OCI-LY1 (cell line): ENCODE data around the gene CACNB3.

ENCODE experiments used
- H2AFZ ChIP-seq: fragments of 200-600 bp; sonication (generic), shearing (Covaris generic); 2 replicates; pipeline ENCODE4 v1.6.0; 2014; ENCODE audit warnings: antibody characterized with exemption, mild to moderate bottlenecking, low read length
- H3F3A ChIP-seq: fragments of 200-600 bp; sonication (generic), shearing (Covaris generic); 2 replicates; pipeline ENCODE4 v1.6.0; 2014; ENCODE audit warnings: mild to moderate bottlenecking, antibody characterized with exemption, low read length, moderate library complexity; ENCODE audit not compliant: insufficient read depth
- H3K27ac ChIP-seq: fragments of 200-600 bp; sonication (generic); 2 replicates; pipeline ENCODE4 v1.5.1; 2014; ENCODE audit warnings: low read length, mixed run types, mild to moderate bottlenecking, low read depth; ENCODE audit not compliant: poor library complexity, severe bottlenecking
- H3K27me3 ChIP-seq: fragments of 200-600 bp; sonication (generic); 2 replicates; pipeline ENCODE4 v1.6.0; 2014; ENCODE audit warnings: antibody characterized with exemption, mild to moderate bottlenecking, low read length, moderate library complexity; ENCODE audit not compliant: insufficient read depth
- H3K36me3 ChIP-seq: fragments of 200-600 bp; sonication (generic); 2 replicates; pipeline ENCODE4 v1.6.1; 2014; ENCODE audit warnings: mild to moderate bottlenecking, antibody characterized with exemption, low read length, moderate library complexity, mixed read lengths; ENCODE audit not compliant: insufficient read depth
- H3K4me1 ChIP-seq: fragments of 200-600 bp; sonication (generic); 2 replicates; pipeline ENCODE4 v1.5.1; 2014; ENCODE audit warnings: mild to moderate bottlenecking, low read length, moderate library complexity; ENCODE audit not compliant: insufficient read depth, severe bottlenecking
- H3K4me2 ChIP-seq: fragments of 200-600 bp; sonication (generic), shearing (Covaris generic); 2 replicates; pipeline ENCODE4 v1.6.1; 2014; ENCODE audit warnings: low read length
- H3K4me3 ChIP-seq: fragments of 200-600 bp; sonication (generic); 2 replicates; pipeline ENCODE4 v1.5.1; 2014; ENCODE audit warnings: low read length, low read depth, mild to moderate bottlenecking, mixed read lengths; ENCODE audit not compliant: poor library complexity, severe bottlenecking
- H3K79me2 ChIP-seq: fragments of 200-600 bp; shearing (Covaris generic); 2 replicates; pipeline ENCODE4 v1.6.1; 2016; ENCODE audit warnings: mixed run types, low read length, mixed read lengths; ENCODE audit not compliant: insufficient read depth
- H3K9ac ChIP-seq: fragments of 200-600 bp; sonication (generic), shearing (Covaris generic); 2 replicates; pipeline ENCODE4 v1.6.1; 2014; ENCODE audit warnings: mild to moderate bottlenecking, low read length, mixed read lengths
- H3K9me2 ChIP-seq: fragments of 200-600 bp; sonication (generic), shearing (Covaris generic); 2 replicates; pipeline ENCODE4 v1.6.1; 2014; ENCODE audit warnings: low read depth, mild to moderate bottlenecking, low read length, mixed read lengths
- H3K9me3 ChIP-seq: fragments of 200-600 bp; shearing (Covaris generic); 2 replicates; pipeline ENCODE4 v1.6.1; 2014; ENCODE audit warnings: low read length, mixed read lengths
- H4K20me1 ChIP-seq: fragments of 200-600 bp; sonication (generic), shearing (Covaris generic); 2 replicates; pipeline ENCODE4 v1.6.0; 2016; ENCODE audit warnings: mild to moderate bottlenecking, low read length; ENCODE audit not compliant: insufficient read depth
- CTCF ChIP-seq: fragments of 200-600 bp; sonication (generic), shearing (Covaris generic); IDR thresholded peaks from 2 replicates; pipeline ENCODE4 v1.5.1; 2017; ENCODE audit warnings: mild to moderate bottlenecking, antibody characterized with exemption, low read length, moderate library complexity, mixed read lengths
- EZH2 ChIP-seq: fragments of 200-600 bp; sonication (generic), shearing (Covaris generic); IDR thresholded peaks from 2 replicates; pipeline ENCODE4 v1.8.0; 2017; ENCODE audit warnings: borderline replicate concordance, mixed run types, mild to moderate bottlenecking, antibody characterized with exemption, low read length, moderate library complexity, mixed read lengths

CACNB3 gene

DNA sequence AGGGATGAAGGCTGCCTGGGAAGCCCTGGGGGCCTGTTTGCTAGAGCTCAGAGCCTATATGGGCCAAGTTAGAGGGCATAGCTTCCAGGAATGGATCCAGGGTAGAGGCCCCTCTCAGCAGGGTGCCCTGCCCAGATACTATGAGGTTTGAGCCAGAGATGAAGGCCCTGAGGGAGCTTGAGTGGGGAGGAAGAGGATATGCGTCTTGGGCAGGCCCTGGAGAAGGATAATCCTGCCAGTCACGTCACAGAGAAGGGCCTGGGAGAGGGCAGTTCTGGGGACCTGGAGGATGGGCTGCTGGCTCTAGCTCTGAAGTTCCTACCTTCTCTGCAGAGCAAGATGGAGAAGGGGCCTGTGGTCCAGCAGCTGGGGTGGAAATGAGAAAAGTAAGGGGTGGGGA is 5.9 kb upstream of the CACNB3 start:
- Histone ChIP-seq H3K36me3 (no peaks in the 10 kb centered on the region), H3K27ac (no peak overlapping the region), H4K20me1 (no peaks in the 10 kb centered on the region), H2AFZ (no peak overlapping the region), H3K4me2 (no peak overlapping the region), H3K4me1 (peaks cover 16% of the 10 kb centered on the region), H3K9me2 (no peaks in the 10 kb centered on the region), H3K79me2 (no peaks in the 10 kb centered on the region), H3K9me3 (no peaks in the 10 kb centered on the region), H3K9ac (no peak overlapping the region), H3F3A (peaks cover 4% of the 10 kb centered on the region; the same call in 1 of the 2 replicates), H3K4me3 (no peak overlapping the region), H3K27me3 (no peaks in the 10 kb centered on the region)
- TF ChIP-seq EZH2 (no peak), CTCF (no peak)

DNA sequence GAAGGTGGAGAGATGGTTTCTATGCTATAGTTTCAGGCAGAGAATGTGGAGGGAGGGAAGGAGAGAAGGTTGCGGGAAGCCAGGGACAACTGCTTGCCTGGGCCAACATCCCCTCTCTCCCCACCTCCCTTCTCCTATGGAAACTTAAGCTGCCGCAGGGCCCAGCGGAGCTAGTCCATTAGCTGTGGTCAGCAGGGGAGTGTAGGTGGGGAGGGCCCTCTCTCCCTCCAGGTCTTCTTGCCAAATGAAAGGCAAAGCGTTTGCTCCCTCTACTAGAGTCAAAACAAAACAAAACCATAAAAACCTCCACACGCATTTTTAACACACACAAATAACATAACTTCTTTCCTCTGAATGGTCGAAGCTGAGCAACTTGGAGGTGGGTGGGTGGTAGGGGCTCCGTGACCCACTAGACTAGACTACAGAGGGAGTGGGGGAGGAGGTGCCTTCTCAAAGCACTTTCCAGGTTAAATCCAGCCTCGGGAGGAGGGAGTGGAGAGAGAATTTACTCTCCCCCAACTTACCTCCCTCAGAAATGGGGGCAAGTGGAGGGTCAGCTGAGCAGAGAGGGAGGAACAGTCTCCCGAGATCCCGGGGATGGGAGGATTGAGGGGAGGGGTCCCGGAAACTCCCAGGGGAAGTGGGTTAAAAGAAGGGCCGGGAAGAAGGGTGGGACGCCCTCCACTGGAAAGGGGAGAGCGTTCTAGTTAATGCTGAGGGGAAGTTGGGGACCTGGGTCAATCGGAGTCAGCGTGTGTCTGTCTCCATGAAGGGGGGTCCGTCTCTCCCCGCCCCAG is 4.6 kb upstream of the CACNB3 start:
- Histone ChIP-seq H3F3A (peaks cover 5% of the 10 kb centered on the region; the same call in 1 of the 2 replicates), H3K9me3 (no peaks in the 10 kb centered on the region), H3K27me3 (no peaks in the 10 kb centered on the region), H2AFZ (no peak overlapping the region), H3K9me2 (no peaks in the 10 kb centered on the region), H4K20me1 (no peaks in the 10 kb centered on the region), H3K9ac (peak overlapping the region; percentile 50; the same call in 1 of the 2 replicates), H3K36me3 (no peaks in the 10 kb centered on the region), H3K4me1 (peaks cover 16% of the 10 kb centered on the region), H3K4me3 (peak overlapping the region; percentile 73), H3K79me2 (no peaks in the 10 kb centered on the region), H3K27ac (no peak overlapping the region), H3K4me2 (peak overlapping the region; percentile 91)
- no peak for TF ChIP-seq EZH2
- no peak for TF ChIP-seq CTCF

DNA sequence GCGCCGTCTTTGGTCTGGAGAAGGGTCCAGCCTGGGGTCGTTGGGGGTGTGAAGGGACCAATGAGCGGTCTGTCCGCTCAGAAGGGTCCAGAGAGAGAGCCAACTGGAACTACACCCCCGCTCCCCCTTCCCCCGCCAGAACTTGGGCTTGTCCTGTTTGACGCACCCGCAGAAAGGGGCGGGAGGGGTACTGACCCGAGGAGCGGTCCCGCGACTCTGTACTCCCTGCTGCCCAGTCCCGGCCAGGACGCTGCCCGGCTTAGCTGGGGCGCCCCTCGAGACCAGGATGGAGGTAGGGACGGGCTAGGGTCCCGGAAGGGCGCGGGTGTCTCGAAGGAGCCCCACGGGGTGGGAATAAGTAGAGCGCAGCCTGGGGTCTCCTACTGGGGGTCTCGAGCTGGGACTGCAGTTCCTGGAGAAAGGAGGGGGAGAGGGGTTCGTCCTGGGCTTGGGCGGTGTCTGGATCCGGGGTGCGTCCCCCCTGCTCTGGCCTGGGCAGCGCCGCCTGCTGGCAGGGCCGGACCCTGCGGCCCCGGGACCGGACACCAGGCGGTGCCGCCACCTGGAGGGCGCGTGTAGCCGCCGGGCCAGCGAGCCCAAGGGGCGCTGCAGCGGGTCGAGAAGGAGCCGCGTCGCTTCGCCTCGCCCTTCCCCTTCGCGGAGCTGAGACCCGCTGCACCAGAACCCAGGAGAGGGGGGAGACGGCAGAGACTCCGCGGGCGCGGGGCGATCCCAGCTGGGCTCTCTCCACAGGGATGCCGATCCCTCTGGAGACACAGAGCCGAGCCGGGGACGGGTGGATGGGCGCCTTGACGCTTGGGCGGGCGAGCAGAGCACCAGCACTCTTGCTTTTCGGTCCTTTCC is 3.8 kb upstream of the CACNB3 start:
- H3F3A ChIP-seq, result peaks cover 5% of the 10 kb centered on the region; the same call in 1 of the 2 replicates
- no peak overlapping the region for H3K27ac ChIP-seq
- no peaks in the 10 kb centered on the region for H3K9me2 ChIP-seq
- no peaks in the 10 kb centered on the region for H3K79me2 ChIP-seq
- no peaks in the 10 kb centered on the region for H3K36me3 ChIP-seq
- no peaks in the 10 kb centered on the region for H3K9me3 ChIP-seq
- no peaks in the 10 kb centered on the region for H4K20me1 ChIP-seq
- peak; percentile 99 for TF ChIP-seq CTCF
- TF ChIP-seq EZH2, result no peak
- H3K4me1 ChIP-seq, result peaks cover 16% of the 10 kb centered on the region
- no peaks in the 10 kb centered on the region for H3K27me3 ChIP-seq
- peak overlapping the region; percentile 73 for H3K4me3 ChIP-seq
- peak overlapping the region; percentile 78 for H3K9ac ChIP-seq
- H2AFZ ChIP-seq, result peak overlapping the region; percentile 95; the same call in 1 of the 2 replicates
- H3K4me2 ChIP-seq, result peak overlapping the region; percentile 91
